K562 (cell line): ENCODE data around the gene AQP9. TPM values are rescaled to one million over a fixed set of nuclear protein-coding genes. Genes with fewer than 3 reads are reported as not detected.

Source experiments
- ATAC-seq: fragments of 200-7000 bp; cut with Tn5 transposase; 3 replicates; pipeline ENCODE4 v1.9.1; 2020; ENCODE audit warnings: moderate library complexity
- BruUV-seq: library from RNA; stranded (reverse); fragments of 400-500 nt; replicated peaks from 2 replicates; lab custom pipeline; 2021; lab: Mats Ljungman, UMichigan
- CTCF ChIA-PET: fragments of 300-600 bp; formaldehyde crosslinking; extraction: SDS; loops from one replicate; lab custom pipeline; 2021; ENCODE audit warnings: low intra/inter-chr PET ratio; lab: Yijun Ruan, JAX
- POLR2A ChIA-PET: fragments of 300-600, 350-650 bp; sonication (Branson Sonifier 250); formaldehyde crosslinking; extraction: SDS; loops from one replicate; lab custom pipeline; 2021; ENCODE audit warnings: antibody characterized with exemption, inconsistent platforms; lab: Yijun Ruan, JAX
- DNase-seq, 4 experiments: peaks; one replicate each; pipeline versions ENCODE4 v3.0.0 to v3.0.0-alpha.2; 2011 to 2018; ENCODE audit warnings: low spot score in 3 of 4, mixed read lengths in 3 of 4; ENCODE audit errors: extremely low read depth in 1 of 4
- FAIRE-seq: peaks from 2 replicates; lab custom pipeline; 2011; peaks lifted over from hg19 to GRCh38; lab: Jason Lieb, UNC
- H2AFZ ChIP-seq: 2 replicates; pipeline ENCODE4 v1.6.0; 2011; ENCODE audit warnings: low read depth, low read length, control low read depth, inconsistent platforms
- H3K27ac ChIP-seq: fragments of 200-600 bp; 3 replicates; pipeline ENCODE4 v1.8.0; 2011; ENCODE audit warnings: low read depth, mild to moderate bottlenecking, control low read depth, inconsistent platforms, low read length, moderate library complexity, mixed read lengths; ENCODE audit errors: extremely low read depth
- H3K27me3 ChIP-seq, 2 experiments: fragments of 300-600 bp in 1 of 2; 2 replicates in 1 of 2; 3 replicates in 1 of 2; pipeline versions ENCODE4 v1.6.0 to v1.8.0; 2011; ENCODE audit warnings: inconsistent platforms in 2 of 2, low read length in 2 of 2, mild to moderate bottlenecking in 1 of 2, mixed read lengths in 1 of 2, moderate library complexity in 1 of 2; ENCODE audit not compliant: control insufficient read depth in 2 of 2, insufficient read depth in 2 of 2
- H3K36me3 ChIP-seq: fragments of 300-600 bp; 3 replicates; pipeline ENCODE4 v1.8.0; 2011; ENCODE audit warnings: mild to moderate bottlenecking, low read length, inconsistent platforms; ENCODE audit not compliant: control insufficient read depth, insufficient read depth
- H3K4me1 ChIP-seq, 2 experiments: fragments of 200-600 bp in 1 of 2; replicated peaks in 1 of 2; 2 replicates in 1 of 2; 3 replicates in 1 of 2; pipeline versions ENCODE4 v1.5.1 to v1.8.0; 2011; ENCODE audit warnings: inconsistent platforms in 2 of 2, low read length in 2 of 2, mild to moderate bottlenecking in 1 of 2, mixed read lengths in 1 of 2, moderate library complexity in 1 of 2; ENCODE audit not compliant: control insufficient read depth in 2 of 2, insufficient read depth in 2 of 2
- H3K4me2 ChIP-seq: 2 replicates; pipeline ENCODE4 v1.6.1; 2011; ENCODE audit warnings: low read length, control low read depth, inconsistent platforms, mixed read lengths; ENCODE audit not compliant: insufficient read depth
- H3K4me3 ChIP-seq: fragments of 200-600 bp; sonication (generic), shearing (Covaris generic); 2 replicates; pipeline ENCODE4 v1.5.1; 2016; ENCODE audit warnings: control low read depth, inconsistent platforms
- H3K79me2 ChIP-seq: fragments of 200-600 bp; 3 replicates; pipeline ENCODE4 v1.8.0; 2011; ENCODE audit warnings: low read length, inconsistent platforms; ENCODE audit not compliant: control insufficient read depth, insufficient read depth
- H3K9ac ChIP-seq, 2 experiments: 2 replicates each; pipeline versions ENCODE4 v1.6.0 to v1.6.1; 2011; ENCODE audit warnings: low read depth in 2 of 2, low read length in 2 of 2, control low read depth in 1 of 2, inconsistent platforms in 1 of 2, mild to moderate bottlenecking in 1 of 2, mixed read lengths in 1 of 2; ENCODE audit not compliant: insufficient read depth in 1 of 2
- H3K9me1 ChIP-seq: one replicate; pipeline ENCODE4 v1.6.0; 2011; ENCODE audit warnings: inconsistent platforms, mild to moderate bottlenecking, low read length, moderate library complexity; ENCODE audit not compliant: control insufficient read depth, insufficient read depth
- H3K9me3 ChIP-seq: replicated peaks from 2 replicates; pipeline ENCODE4 v1.5.1; 2011; ENCODE audit warnings: low read depth, low read length, inconsistent platforms; ENCODE audit not compliant: control insufficient read depth, insufficient read depth
- H4K20me1 ChIP-seq: replicated peaks from 2 replicates; pipeline ENCODE4 v1.6.1; 2011; ENCODE audit warnings: low read length, inconsistent platforms, mixed read lengths; ENCODE audit not compliant: control insufficient read depth, insufficient read depth
- ARID1B ChIP-seq: fragments of 450-650 bp; IDR thresholded peaks from 2 replicates; pipeline ENCODE4 v1.6.1; 2016; ENCODE audit warnings: antibody characterized with exemption, mild to moderate bottlenecking, inconsistent platforms
- CBFA2T3 ChIP-seq: fragments of 450-650 bp; IDR thresholded peaks from 2 replicates; pipeline ENCODE4 v1.6.1; 2017
- CBX5 ChIP-seq: IDR thresholded peaks from 2 replicates; pipeline ENCODE4 v1.6.1; 2014; ENCODE audit warnings: low read depth, borderline replicate concordance
- MTF1 ChIP-seq: fragments of 250-450 bp; sonication (Bioruptor Pico); IDR thresholded peaks from 2 replicates; pipeline ENCODE4 v1.9.0; 2021; ENCODE audit warnings: moderate library complexity, mild to moderate bottlenecking, inconsistent platforms, borderline replicate concordance
- NR4A1 ChIP-seq, 2 experiments: fragments of 250-450 bp in 1 of 2; fragments of 450-650 bp in 1 of 2; sonication (Bioruptor Pico) in 1 of 2; IDR thresholded peaks; 2 replicates each; pipeline versions ENCODE4 v1.4.0 to v1.6.1; 2016 to 2020; ENCODE audit warnings: mild to moderate bottlenecking in 2 of 2, missing compliant biosample characterization in 1 of 2, missing genetic modification characterization in 1 of 2, moderate library complexity in 1 of 2
- SMAD4 ChIP-seq: fragments of 250-450 bp; sonication (Bioruptor Pico); conservative IDR thresholded peaks from 2 replicates; pipeline ENCODE4 v1.8.0; 2021; ENCODE audit warnings: inconsistent platforms, mild to moderate bottlenecking, moderate library complexity
- XRCC4 ChIP-seq: IDR thresholded peaks from one replicate; pipeline ENCODE4 v1.6.1; 2011; ENCODE audit not compliant: insufficient read depth, insufficient read length; ENCODE audit errors: extremely low read depth
- ZBTB12 ChIP-seq: fragments of 250-450 bp; sonication (Bioruptor Pico); IDR thresholded peaks from 2 replicates; pipeline ENCODE4 v1.4.0; 2020
- ZFP30 ChIP-seq: fragments of 250-450 bp; sonication (Bioruptor Pico); IDR thresholded peaks from 2 replicates; pipeline ENCODE4 v1.8.0; 2022; ENCODE audit warnings: moderate library complexity, mild to moderate bottlenecking, inconsistent platforms, borderline replicate concordance
- ZKSCAN1 ChIP-seq: fragments of 150-350 bp; IDR thresholded peaks from 2 replicates; pipeline ENCODE4 v1.6.1; 2016; ENCODE audit warnings: low read depth, low read length
- ZMIZ1 ChIP-seq, 2 experiments: fragments of 150-350 bp in 1 of 2; IDR thresholded peaks; 2 replicates each; pipeline ENCODE4 v1.6.1; 2012 to 2016; ENCODE audit warnings: low read depth in 2 of 2, low read length in 2 of 2, mild to moderate bottlenecking in 1 of 2, moderate library complexity in 1 of 2
- ZNF589 ChIP-seq: fragments of 200-800 bp; sonication (Bioruptor generic); IDR thresholded peaks from 2 replicates; pipeline ENCODE4 v1.6.1; 2016; ENCODE audit warnings: low read depth, missing genetic modification characterization, missing compliant biosample characterization
- ZNF668 ChIP-seq: fragments of 250-450 bp; sonication (Bioruptor Pico); IDR thresholded peaks from 2 replicates; pipeline ENCODE4 v1.8.0; 2022; ENCODE audit warnings: mild to moderate bottlenecking, inconsistent platforms
- WGBS: fragments of 100-300 bp; shearing (Covaris generic); methylation state at CpG from one replicate; pipeline ENCODE4 v1.1.6; 2016; ENCODE audit warnings: low coverage, mixed read lengths; ENCODE audit not compliant: insufficient coverage; ENCODE audit errors: missing lambda C conversion rate; 5-methylcytosine and 5-hydroxymethylcytosine counted together
- in situ Hi-C: fragments of 300-500 bp; cut with MboI; formaldehyde crosslinking; loops from 4 replicates; pipeline ENCODE4 v1.15.0; 2018; ENCODE audit warnings: inconsistent platforms, mixed read lengths
- intact Hi-C: fragments of 100-400 bp; cut with micrococcal nuclease; formaldehyde crosslinking; loops from 2 replicates; pipeline ENCODE4 v1.14.2; 2022
- polyA plus RNA-seq, 8 experiments: library from polyadenylated mRNA; depleted of rRNA in 4 of 8; stranded (reverse) in 5 of 8; unstranded in 3 of 8; fragments of >200 nt; fragmentation: Nextera tagmentation in 2 of 8; fragmentation: Illumina TruSeq in 1 of 8; extraction: Ambion mirVana in 2 of 8; extraction: Trizol in 1 of 8; gene quantifications; 2 replicates each; pipeline versions ENCODE4 v1.2.1 to v1.2.3, GENCODE V29; 2011 to 2014; ENCODE audit warnings: inconsistent platforms in 1 of 8, missing spikeins in 1 of 8
- total RNA-seq, 7 experiments: library from RNA; depleted of rRNA in 6 of 7; stranded (reverse); fragments of >200 nt in 6 of 7; fragmentation: Illumina TruSeq in 2 of 7; extraction: Trizol in 2 of 7; gene quantifications; 2 replicates each; pipeline versions ENCODE4 v1.2.1 to v1.2.3, GENCODE V29; 2011 to 2021; ENCODE audit warnings: low replicate concordance in 1 of 7

AQP9 gene
- total and polyA plus RNA-seq, 9 of the 15 experiments (the other 6 are each of a cell fraction or from before 2014, with no cell fraction given): 0.04 to 0.33 (median 0.07) TPM; not detected in 4

GRCh38 chr15:58178668-58179067 is 40.5 kb downstream of the AQP9 start:
- Histone ChIP-seq H3K79me2 (no peaks in the 10 kb centered on the region), H4K20me1 (no peaks in the 10 kb centered on the region), H3K9ac (peak overlapping the region in 1 of 2 experiments; percentile 61; a peak in 2 of 4 replicates), H3K27me3 (no peaks in the 10 kb centered on the region), H3K36me3 (no peaks in the 10 kb centered on the region), H3K4me2 (peak overlapping the region; percentile 73), H3K4me1 (peaks cover 13 to 59% of the 10 kb centered on the region in 2 experiments), H2AFZ (peak overlapping the region; percentile 96), H3K9me3 (no peaks in the 10 kb centered on the region; the same call in 1 of the 2 replicates), H3K9me1 (no peaks in the 10 kb centered on the region), H3K27ac (peak overlapping the region; percentile 89), H3K4me3 (no peak overlapping the region)
- 0% methylated on average over 1 of the region's 1 CpG for WGBS
- ChIA-PET POLR2A (no interaction called here), CTCF (no interaction called here)
- in situ Hi-C loops: no loop called here
- intact Hi-C loops: no loop called here
- peak; percentile 15 for FAIRE-seq
- no TSS peak for BruUV-seq
- ATAC-seq: peak; percentile 26; the same call in 2 of the 3 replicates
- DNase-seq: peak in 2 of 4 experiments; percentile 32 to 51
- TF ChIP-seq MTF1 (CRISPR knock-in tag) (no peak), ARID1B (peak; percentile 32), ZKSCAN1 (0 out of 2 replicates have a peak, but pooled peaks have one; percentile 53), CBFA2T3 (0 out of 2 replicates have a peak, but pooled peaks have one; percentile 21), ZNF589 (CRISPR knock-in tag) (0 out of 2 replicates have a peak, but pooled peaks have one; percentile 2), ZFP30 (CRISPR knock-in tag) (no peak), CBX5 (no peak), SMAD4 (CRISPR knock-in tag) (0 out of 2 replicates have a peak, but pooled peaks have one; percentile 2), ZBTB12 (CRISPR knock-in tag) (no peak), NR4A1 (CRISPR knock-in tag; IDR thresholded peaks at IDR 0.05) (no peak), NR4A1 (tag; IDR thresholded peaks at IDR 0.05) (no peak), ZMIZ1 (IDR thresholded peaks at IDR 0.05; ENCODE audit: low read depth in 2 of 2, low read length in 2 of 2) (no peak), ZNF668 (no peak), XRCC4 (no peak)
